ENCODE data around the gene PLCXD3.

GRCh38 chr5:41522193-41522786 lies 11.9 kb upstream of the PLCXD3 start:
- no peak for TF ChIP-seq POLR2A (IDR thresholded peaks at IDR 0.05)
- TF ChIP-seq CTCF (IDR thresholded peaks at IDR 0.05): no peak
